GM18499 (cell line): Measurements from ENCODE around the gene CARD18.
"Not testable (repeated sequence)": the region's sequence is repeated elsewhere in the genome, so short reads cannot be mapped to it uniquely, and the experiment has no call there.

Experiments used
- ATAC-seq: cut with Tn5 transposase; IDR thresholded peaks from one replicate; pipeline ENCODE4 v1.9.1; 2021; ENCODE audit warnings: moderate number of reproducible peaks; ENCODE audit not compliant: insufficient read depth, unreplicated experiment

The CARD18 gene

GRCh38 chr11:105137286-105137685 lies 2.3 kb downstream of the CARD18 start:
- ATAC-seq, result no peak

- ATAC-seq, result no peak
Observed at GRCh38 chr11:105135883-105136282, 3.7 kb downstream of the CARD18 start.

GRCh38 chr11:105132716-105133511 lies 6.7 kb downstream of the CARD18 start:
- no peak for ATAC-seq

GRCh38 chr11:105130189-105130813 lies 9.3 kb downstream of the CARD18 start:
- no peak for ATAC-seq

GRCh38 chr11:105124756-105125155 lies 14.8 kb downstream of the CARD18 start:
- ATAC-seq, result no peak

GRCh38 chr11:105111145-105111944 lies 28.2 kb downstream of the CARD18 start:
- no peak for ATAC-seq

- no peak for ATAC-seq
Observed at GRCh38 chr11:105110688-105111030, 28.9 kb downstream of the CARD18 start.

GRCh38 chr11:105109855-105110687 lies 29.5 kb downstream of the CARD18 start:
- no peak for ATAC-seq

GRCh38 chr11:105109321-105109720 lies 30.2 kb downstream of the CARD18 start:
- no peak for ATAC-seq

GRCh38 chr11:105108247-105108646 lies 31.3 kb downstream of the CARD18 start:
- no peak for ATAC-seq

GRCh38 chr11:105107226-105107825 lies 32.2 kb downstream of the CARD18 start:
- ATAC-seq, result not testable (repeated sequence)

GRCh38 chr11:105106140-105106539 lies 33.4 kb downstream of the CARD18 start:
- ATAC-seq, result no peak

GRCh38 chr11:105104292-105104691 lies 35.3 kb downstream of the CARD18 start:
- ATAC-seq, result no peak

GRCh38 chr11:105103336-105103735 lies 36.2 kb downstream of the CARD18 start:
- ATAC-seq, result no peak

- ATAC-seq, result not testable (repeated sequence)
Observed at GRCh38 chr11:105102079-105102581, 37.4 kb downstream of the CARD18 start.

GRCh38 chr11:105100981-105101630 lies 38.5 kb downstream of the CARD18 start:
- ATAC-seq, result no peak

- no peak for ATAC-seq
Observed at GRCh38 chr11:105100206-105100605, 39.4 kb downstream of the CARD18 start.

GRCh38 chr11:105099594-105099993 lies 40.0 kb downstream of the CARD18 start:
- ATAC-seq, result not testable (repeated sequence)
